ENCODE measurements around the gene ZCCHC3.

Gene ZCCHC3

GRCh38 chr20:273884-274283, 23.5 kb upstream of the ZCCHC3 start:
- H3K36me3 Mint-ChIP-seq (ENCODE audit: low read depth) = peaks cover 23% of the 10 kb centered on the region
- DNase-seq = no peak
- H3K27me3 Mint-ChIP-seq = no peaks in the 10 kb centered on the region
- no peaks in the 10 kb centered on the region for H3K4me1 Mint-ChIP-seq (ENCODE audit: low read depth)
- H3K9me3 Mint-ChIP-seq = no peaks in the 10 kb centered on the region
- no peak overlapping the region for H3K4me3 Mint-ChIP-seq
- H3K27ac Mint-ChIP-seq = no peak overlapping the region

GRCh38 chr20:275791-276190, 21.6 kb upstream of the ZCCHC3 start:
- no peaks in the 10 kb centered on the region for H3K27me3 Mint-ChIP-seq
- no peaks in the 10 kb centered on the region for H3K4me1 Mint-ChIP-seq (ENCODE audit: low read depth)
- H3K27ac Mint-ChIP-seq = no peak overlapping the region
- no peak for DNase-seq
- H3K36me3 Mint-ChIP-seq (ENCODE audit: low read depth) = peaks cover 23% of the 10 kb centered on the region
- no peak overlapping the region for H3K4me3 Mint-ChIP-seq
- no peaks in the 10 kb centered on the region for H3K9me3 Mint-ChIP-seq

DNA sequence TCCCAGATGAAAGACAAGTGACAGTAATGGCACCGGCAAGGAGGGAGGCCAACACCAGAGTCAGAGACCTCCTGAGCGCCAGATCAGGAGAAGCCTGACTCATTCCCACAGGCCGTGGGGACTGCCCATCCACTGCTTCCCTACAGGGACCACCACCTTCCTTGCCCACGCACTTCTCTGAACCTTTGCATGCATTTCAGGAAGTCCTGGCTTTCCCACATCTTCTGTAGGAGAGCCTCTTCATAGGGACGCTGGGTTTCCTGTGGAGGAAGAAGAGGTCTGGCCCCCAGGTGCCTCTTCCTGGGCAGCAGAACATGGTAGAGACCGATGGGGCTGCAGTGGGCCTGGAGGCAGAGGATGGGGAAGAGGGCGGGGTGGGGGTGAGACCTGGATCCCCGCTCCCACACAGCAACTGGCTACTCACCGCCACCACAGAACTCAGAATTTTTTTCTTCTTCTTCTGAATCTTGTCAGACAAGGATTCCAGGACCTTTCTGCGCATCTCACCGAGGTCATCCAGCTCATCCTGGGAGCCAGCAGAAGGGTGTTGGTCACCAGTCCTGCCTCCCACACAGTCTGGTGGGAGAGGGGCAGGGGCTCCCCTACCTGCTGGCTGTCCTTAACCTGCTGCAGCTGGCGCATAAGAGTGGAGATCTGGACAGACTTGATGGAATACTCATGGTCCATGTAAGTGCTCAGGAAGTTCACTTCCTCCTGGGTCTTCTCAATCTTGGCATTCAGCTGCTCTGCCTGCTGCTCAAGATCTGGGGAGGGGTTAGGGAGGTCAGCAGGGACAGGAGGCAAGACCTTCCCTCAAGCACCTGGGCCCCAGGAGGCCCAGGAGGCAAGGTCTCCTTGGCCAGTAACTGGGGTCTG, 20.5 kb upstream of the ZCCHC3 start:
- no peaks in the 10 kb centered on the region for H3K4me1 Mint-ChIP-seq (ENCODE audit: low read depth)
- H3K27ac Mint-ChIP-seq = no peak overlapping the region
- no peak for DNase-seq
- no peaks in the 10 kb centered on the region for H3K27me3 Mint-ChIP-seq
- peaks cover 23% of the 10 kb centered on the region for H3K36me3 Mint-ChIP-seq (ENCODE audit: low read depth)
- no peak overlapping the region for H3K4me3 Mint-ChIP-seq
- no peaks in the 10 kb centered on the region for H3K9me3 Mint-ChIP-seq

- no peaks in the 10 kb centered on the region for H3K9me3 Mint-ChIP-seq
- peaks cover 23% of the 10 kb centered on the region for H3K36me3 Mint-ChIP-seq (ENCODE audit: low read depth)
- no peaks in the 10 kb centered on the region for H3K27me3 Mint-ChIP-seq
- H3K4me1 Mint-ChIP-seq (ENCODE audit: low read depth) = no peaks in the 10 kb centered on the region
- no peak for DNase-seq
- H3K27ac Mint-ChIP-seq = no peak overlapping the region
- no peak overlapping the region for H3K4me3 Mint-ChIP-seq
Observed at GRCh38 chr20:277496-277781, 19.9 kb upstream of the ZCCHC3 start.

DNA sequence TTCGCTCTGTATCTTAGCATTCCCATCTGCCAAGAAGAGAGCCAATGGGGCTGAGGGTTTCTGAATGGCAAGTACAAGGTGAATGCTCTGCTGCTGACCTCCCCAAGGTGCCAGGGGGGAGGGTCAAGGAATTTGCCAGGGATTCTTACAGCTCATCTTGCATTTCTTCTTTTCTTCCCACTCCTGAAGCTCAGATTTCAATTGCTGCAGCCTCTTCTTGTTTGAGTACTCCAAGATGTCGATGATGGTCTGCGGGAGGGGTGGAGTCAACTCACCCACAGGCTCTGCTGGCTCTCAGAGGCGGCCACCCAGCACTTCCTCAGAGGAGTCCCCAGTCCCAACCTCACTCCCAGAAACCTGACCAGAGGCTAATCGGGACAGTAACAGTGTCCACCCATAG, 19.2 kb upstream of the ZCCHC3 start:
- no peak for DNase-seq
- H3K36me3 Mint-ChIP-seq (ENCODE audit: low read depth) = peaks cover 23% of the 10 kb centered on the region
- no peaks in the 10 kb centered on the region for H3K27me3 Mint-ChIP-seq
- H3K9me3 Mint-ChIP-seq = no peaks in the 10 kb centered on the region
- H3K27ac Mint-ChIP-seq = no peak overlapping the region
- H3K4me3 Mint-ChIP-seq = no peak overlapping the region
- H3K4me1 Mint-ChIP-seq (ENCODE audit: low read depth) = no peaks in the 10 kb centered on the region

DNA sequence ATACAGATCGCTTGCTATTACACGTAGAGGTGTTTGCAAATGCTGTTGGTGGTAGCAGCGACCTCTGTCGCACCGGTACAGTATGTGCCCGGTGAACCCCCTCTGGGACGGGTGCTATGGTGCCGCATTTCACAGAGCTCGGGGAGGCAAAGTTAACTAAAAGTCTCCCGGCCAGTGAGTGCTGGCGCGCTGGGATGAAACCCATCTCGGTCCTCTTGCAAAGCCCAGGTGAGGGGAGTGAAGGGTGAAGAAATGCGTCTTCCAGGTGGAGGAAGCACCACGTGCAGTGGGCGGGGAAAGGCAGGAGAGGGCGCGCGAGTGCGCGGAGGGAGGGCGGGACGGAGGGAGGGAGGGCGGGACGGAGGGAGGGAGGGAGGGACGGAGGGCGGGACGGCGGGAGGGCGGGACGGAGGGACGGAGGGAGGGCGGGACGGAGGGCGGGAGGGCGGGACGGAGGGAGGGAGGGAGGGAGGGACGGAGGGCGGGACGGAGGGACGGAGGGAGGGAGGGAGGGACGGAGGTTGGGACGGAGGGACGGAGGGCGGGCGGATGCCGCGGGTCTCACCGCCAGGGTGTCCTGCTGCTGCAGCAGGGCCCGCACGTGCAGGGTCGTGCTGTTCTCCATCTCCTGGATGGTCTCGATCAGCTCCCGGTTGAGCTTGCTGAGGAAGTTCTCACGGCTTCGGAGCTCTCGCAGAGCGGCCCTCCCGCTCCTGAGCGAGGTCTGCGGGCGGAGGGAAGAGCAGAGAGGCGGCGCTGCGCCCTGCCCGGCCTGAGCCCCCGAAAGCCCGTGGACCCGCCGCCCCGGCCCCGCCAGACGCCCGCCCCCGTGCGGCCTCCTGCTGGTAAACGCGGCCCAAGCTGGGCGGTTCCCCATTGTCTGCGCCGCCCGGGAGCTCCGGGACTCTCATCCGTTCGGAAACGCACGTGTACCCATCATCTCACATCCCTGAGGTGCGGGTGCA, 18.5 kb upstream of the ZCCHC3 start:
- Mint-ChIP-seq H3K4me1 (ENCODE audit: low read depth) (no peaks in the 10 kb centered on the region), H3K9me3 (no peaks in the 10 kb centered on the region), H3K27me3 (no peaks in the 10 kb centered on the region), H3K4me3 (no peak overlapping the region), H3K27ac (no peak overlapping the region), H3K36me3 (ENCODE audit: low read depth) (peaks cover 23% of the 10 kb centered on the region)
- no peak for DNase-seq

GRCh38 chr20:284172-284571, 13.2 kb upstream of the ZCCHC3 start:
- DNase-seq = no peak
- Mint-ChIP-seq H3K36me3 (ENCODE audit: low read depth) (no peaks in the 10 kb centered on the region), H3K4me3 (no peak overlapping the region), H3K4me1 (ENCODE audit: low read depth) (peaks cover 6% of the 10 kb centered on the region), H3K27me3 (no peaks in the 10 kb centered on the region), H3K27ac (no peak overlapping the region), H3K9me3 (no peaks in the 10 kb centered on the region)

DNA sequence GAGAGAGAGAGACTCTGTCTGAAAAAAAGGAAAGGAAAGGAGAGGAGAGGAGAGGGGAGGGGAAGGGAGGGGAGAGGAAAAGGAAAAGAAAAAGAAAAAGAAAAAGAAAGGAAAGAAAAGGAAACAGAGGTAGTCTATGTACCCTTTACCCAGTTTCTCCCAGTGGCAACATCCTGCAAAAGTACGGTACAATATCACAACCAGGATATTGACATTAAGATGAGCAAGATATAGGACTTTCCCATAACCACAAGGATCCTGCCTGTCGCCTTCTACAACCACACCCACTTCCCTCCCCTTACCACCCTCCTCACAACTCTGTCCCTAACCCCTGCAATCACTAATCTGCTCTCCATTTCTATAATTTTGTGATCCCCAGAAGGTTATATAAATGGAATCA, 10.9 kb upstream of the ZCCHC3 start:
- Mint-ChIP-seq H3K4me1 (ENCODE audit: low read depth) (peaks cover 13% of the 10 kb centered on the region), H3K27ac (no peak overlapping the region), H3K27me3 (no peaks in the 10 kb centered on the region), H3K36me3 (ENCODE audit: low read depth) (peaks cover 4% of the 10 kb centered on the region), H3K4me3 (no peak overlapping the region), H3K9me3 (no peaks in the 10 kb centered on the region)
- no peak for DNase-seq

- H3K4me1 Mint-ChIP-seq (ENCODE audit: low read depth) = peaks cover 13% of the 10 kb centered on the region
- H3K4me3 Mint-ChIP-seq = no peak overlapping the region
- peaks cover 4% of the 10 kb centered on the region for H3K36me3 Mint-ChIP-seq (ENCODE audit: low read depth)
- DNase-seq = no peak
- no peaks in the 10 kb centered on the region for H3K9me3 Mint-ChIP-seq
- no peaks in the 10 kb centered on the region for H3K27me3 Mint-ChIP-seq
- H3K27ac Mint-ChIP-seq = no peak overlapping the region
Observed at GRCh38 chr20:288956-289692, 8.2 kb upstream of the ZCCHC3 start.

DNA sequence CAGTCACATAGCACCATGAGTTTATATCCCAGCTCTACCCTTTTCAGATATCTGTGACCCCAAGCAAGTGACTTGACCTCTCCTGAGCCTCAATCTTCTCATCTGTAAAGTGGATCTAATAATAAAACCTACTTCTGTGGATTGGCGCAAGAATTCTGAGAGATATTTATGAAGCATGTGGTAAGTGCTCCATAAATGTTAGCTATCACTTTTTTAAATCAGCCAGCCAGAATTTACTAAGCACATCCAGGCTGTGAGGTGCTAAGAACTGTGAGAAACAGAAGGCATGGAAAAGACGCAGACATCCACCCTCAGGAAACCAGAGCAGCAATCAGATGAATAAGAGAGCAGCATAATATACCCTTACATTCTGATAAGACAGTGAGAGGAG, 7.7 kb upstream of the ZCCHC3 start:
- DNase-seq = no peak
- Mint-ChIP-seq H3K27ac (no peak overlapping the region), H3K36me3 (ENCODE audit: low read depth) (peaks cover 4% of the 10 kb centered on the region), H3K27me3 (no peaks in the 10 kb centered on the region), H3K4me3 (no peak overlapping the region), H3K9me3 (no peaks in the 10 kb centered on the region), H3K4me1 (ENCODE audit: low read depth) (peaks cover 13% of the 10 kb centered on the region)

DNA sequence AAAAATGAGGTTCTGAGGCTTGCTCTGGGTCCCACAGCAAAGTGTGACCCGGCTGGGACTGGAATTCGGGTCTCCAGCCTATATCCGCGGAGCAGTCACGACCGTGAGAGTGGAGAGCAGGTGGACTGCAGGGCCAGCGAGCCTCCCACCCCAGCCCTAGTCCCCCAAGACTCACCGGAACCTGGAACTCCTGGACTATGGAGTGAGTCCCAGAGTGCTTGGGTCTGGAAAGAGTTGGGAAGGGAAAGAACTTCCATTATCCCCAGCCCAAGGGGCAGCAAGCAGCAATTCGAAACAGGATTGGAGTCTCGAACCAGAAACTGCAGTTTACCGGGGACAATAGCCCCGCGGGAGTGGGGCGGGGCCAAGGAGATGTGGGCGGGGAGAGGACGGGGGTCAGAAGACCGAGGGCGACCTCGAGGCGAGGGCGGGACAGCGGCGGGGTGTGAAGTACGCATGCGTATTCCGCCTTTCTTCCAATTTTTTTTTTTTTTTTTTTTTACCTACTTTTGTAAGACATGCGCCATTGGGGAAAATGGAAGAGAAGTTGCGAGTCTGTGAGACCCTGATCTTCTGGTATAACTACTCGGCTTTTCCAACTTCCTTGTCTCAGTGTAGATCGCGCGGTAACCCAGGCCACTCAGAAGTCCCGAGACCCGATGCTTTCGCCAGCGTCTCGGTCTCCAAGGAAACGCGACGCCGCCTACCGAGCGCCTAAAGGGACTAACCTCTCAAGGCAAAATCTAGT, 7.1 kb upstream of the ZCCHC3 start, which contains the start of gene C20orf96:
Gene C20orf96 (minus strand): TSS at position 667 of the 748 bp plus-strand sequence. CDS start 140 bp downstream, at position 527.
- peaks cover 4% of the 10 kb centered on the region for H3K36me3 Mint-ChIP-seq (ENCODE audit: low read depth)
- H3K4me3 Mint-ChIP-seq = no peak within 1 kb of the TSS
- H3K27ac Mint-ChIP-seq = no peak within 1 kb of the TSS
- H3K27me3 Mint-ChIP-seq = no peaks in the 10 kb centered on the region
- H3K4me1 Mint-ChIP-seq (ENCODE audit: low read depth) = peaks cover 13% of the 10 kb centered on the region
- H3K9me3 Mint-ChIP-seq = no peaks in the 10 kb centered on the region
- DNase-seq = peak; percentile 88

DNA sequence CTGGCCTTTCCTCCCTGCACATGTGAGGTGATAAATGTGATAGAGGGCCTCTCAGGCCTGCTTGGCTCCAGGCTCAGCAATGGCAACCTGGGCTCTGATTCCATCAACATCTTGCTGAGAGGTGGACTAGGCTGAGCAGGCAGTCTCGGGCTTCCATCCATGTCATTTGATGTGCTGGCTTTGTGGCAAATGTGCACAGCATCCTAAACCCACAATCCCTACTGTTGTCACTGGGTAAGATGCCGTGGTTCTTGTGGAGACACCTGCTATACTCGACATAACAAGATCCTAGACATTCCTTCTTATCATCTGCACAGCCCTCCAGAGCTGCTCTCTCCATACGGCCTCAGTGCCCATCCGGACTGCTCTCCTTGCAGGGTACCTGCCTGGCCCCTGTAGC, 2.8 kb upstream of the ZCCHC3 start:
- Mint-ChIP-seq H3K27ac (no peak overlapping the region), H3K36me3 (ENCODE audit: low read depth) (peaks cover 27% of the 10 kb centered on the region), H3K4me3 (no peak overlapping the region), H3K4me1 (ENCODE audit: low read depth) (peaks cover 22% of the 10 kb centered on the region), H3K27me3 (no peaks in the 10 kb centered on the region), H3K9me3 (no peaks in the 10 kb centered on the region)
- DNase-seq = no peak

- H3K4me3 Mint-ChIP-seq = peak overlapping the region; percentile 91
- no peaks in the 10 kb centered on the region for H3K9me3 Mint-ChIP-seq
- peaks cover 35% of the 10 kb centered on the region for H3K36me3 Mint-ChIP-seq (ENCODE audit: low read depth)
- H3K27ac Mint-ChIP-seq = no peak overlapping the region
- peaks cover 29% of the 10 kb centered on the region for H3K4me1 Mint-ChIP-seq (ENCODE audit: low read depth)
- DNase-seq = no peak
- no peaks in the 10 kb centered on the region for H3K27me3 Mint-ChIP-seq
Observed at GRCh38 chr20:295804-296203, 1.6 kb upstream of the ZCCHC3 start.
